ENCODE measurements around the gene CPLX3. TPM values are rescaled to one million over a fixed set of nuclear protein-coding genes. Genes with fewer than 3 reads are reported as not detected.
A peak's percentile ranks its signal among the peaks of the same experiment; 100 is the strongest.
"Not testable (repeated sequence)": the region's sequence is repeated elsewhere in the genome, so short reads cannot be mapped to it uniquely, and the experiment has no call there.

The CPLX3 gene
- total RNA-seq, 1 donor = not detected

- DNase-seq (ENCODE audit: low read depth) = no peak
- TF ChIP-seq, protein P1, sequence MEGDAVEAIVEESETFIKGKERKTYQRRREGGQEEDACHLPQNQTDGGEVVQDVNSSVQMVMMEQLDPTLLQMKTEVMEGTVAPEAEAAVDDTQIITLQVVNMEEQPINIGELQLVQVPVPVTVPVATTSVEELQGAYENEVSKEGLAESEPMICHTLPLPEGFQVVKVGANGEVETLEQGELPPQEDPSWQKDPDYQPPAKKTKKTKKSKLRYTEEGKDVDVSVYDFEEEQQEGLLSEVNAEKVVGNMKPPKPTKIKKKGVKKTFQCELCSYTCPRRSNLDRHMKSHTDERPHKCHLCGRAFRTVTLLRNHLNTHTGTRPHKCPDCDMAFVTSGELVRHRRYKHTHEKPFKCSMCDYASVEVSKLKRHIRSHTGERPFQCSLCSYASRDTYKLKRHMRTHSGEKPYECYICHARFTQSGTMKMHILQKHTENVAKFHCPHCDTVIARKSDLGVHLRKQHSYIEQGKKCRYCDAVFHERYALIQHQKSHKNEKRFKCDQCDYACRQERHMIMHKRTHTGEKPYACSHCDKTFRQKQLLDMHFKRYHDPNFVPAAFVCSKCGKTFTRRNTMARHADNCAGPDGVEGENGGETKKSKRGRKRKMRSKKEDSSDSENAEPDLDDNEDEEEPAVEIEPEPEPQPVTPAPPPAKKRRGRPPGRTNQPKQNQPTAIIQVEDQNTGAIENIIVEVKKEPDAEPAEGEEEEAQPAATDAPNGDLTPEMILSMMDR (IDR thresholded peaks at IDR 0.05; ENCODE audit: insufficient read depth, low read length) = no peak
- no peak overlapping the region for H3K4me3 ChIP-seq (ENCODE audit: low read depth, low read length)
These were observed 41.8 kb upstream of the CPLX3 start for GRCh38 chr15:74784426-74785193.

DNA sequence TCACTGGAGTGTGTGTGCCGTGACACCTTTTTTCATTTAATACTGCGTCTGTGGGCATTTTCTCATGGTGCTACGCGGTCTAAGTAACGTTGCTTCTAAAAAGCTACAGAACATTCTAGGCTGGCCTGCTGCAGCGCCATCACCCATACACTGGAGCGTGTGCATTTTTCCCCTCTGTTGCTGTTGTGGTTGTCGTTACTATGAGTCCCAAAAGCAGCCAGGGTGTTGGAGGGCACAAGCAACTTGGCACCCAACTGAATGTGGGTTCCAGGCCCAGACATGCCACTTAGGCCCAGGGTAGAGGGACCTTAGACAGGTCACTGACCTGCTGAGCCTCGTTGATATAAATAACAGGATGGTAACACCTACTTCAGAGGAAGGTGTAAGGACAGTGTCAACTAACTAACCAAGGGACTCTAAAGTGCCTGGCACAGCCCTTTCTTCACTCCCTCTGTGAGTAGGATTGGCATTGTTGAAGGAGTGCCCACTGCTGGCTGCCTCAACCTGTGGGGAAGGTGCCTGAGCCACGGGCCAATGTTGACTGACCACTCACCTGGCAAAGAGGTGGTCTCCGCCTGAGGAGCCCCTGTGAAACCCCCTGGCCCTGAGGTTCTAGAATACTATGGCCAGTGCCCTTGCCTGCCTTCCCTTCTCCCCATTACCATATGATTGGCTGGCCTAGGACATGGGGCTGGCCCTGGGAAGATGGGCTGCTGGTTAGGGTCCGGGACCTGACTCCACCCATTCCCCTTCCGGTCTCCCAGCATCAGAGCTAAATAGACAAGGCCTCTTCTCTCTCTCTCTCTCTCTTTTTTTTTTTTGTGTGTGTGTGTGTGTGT, 41.0 kb upstream of the CPLX3 start:
- DNase-seq (ENCODE audit: low read depth) = no peak
- TF ChIP-seq, protein P1 (IDR thresholded peaks at IDR 0.05; ENCODE audit: insufficient read depth, low read length) = no peak

GRCh38 chr15:74786081-74786480, 40.3 kb upstream of the CPLX3 start:
- H3K4me3 ChIP-seq (ENCODE audit: low read depth, low read length); DNase-seq (ENCODE audit: low read depth): not testable (repeated sequence)

More for the DNA sequence above, 41.0 kb upstream of the CPLX3 start:
- H3K4me3 ChIP-seq (ENCODE audit: low read depth, low read length) = no peak overlapping the region

DNA sequence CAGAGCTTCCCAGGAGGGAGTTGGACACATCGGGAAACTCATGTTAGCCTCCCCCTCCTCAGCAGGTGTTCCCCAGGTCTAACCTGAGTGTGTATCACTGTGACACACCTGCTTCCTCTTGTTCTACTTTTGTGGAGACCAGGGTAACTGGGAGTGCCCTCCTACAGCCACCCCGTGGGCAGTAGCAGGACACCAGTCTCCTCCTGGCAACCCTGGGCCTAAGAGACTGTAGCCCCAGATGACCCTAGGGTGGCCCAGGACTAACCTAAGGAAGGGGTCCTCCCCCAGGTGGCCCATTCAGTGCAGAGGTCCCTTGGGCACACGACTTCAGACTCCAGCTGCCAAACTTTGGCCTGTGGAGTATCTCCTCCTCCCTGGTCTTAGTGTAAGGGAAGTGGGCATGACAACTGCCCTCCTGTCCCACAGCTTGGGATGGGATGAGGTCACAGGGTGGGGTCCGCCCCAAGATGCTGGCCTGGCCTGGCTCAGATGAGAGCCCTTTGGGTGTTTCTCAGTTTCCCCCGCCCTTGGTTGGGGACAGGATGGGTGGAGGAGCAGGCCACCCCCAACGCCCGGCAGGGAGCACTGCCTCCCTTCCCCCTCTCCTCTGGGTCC, 39.8 kb upstream of the CPLX3 start:
- no peak for DNase-seq (ENCODE audit: low read depth)
- H3K4me3 ChIP-seq (ENCODE audit: low read depth, low read length) = no peak overlapping the region
- TF ChIP-seq, protein P1 (IDR thresholded peaks at IDR 0.05; ENCODE audit: insufficient read depth, low read length) = no peak

DNA sequence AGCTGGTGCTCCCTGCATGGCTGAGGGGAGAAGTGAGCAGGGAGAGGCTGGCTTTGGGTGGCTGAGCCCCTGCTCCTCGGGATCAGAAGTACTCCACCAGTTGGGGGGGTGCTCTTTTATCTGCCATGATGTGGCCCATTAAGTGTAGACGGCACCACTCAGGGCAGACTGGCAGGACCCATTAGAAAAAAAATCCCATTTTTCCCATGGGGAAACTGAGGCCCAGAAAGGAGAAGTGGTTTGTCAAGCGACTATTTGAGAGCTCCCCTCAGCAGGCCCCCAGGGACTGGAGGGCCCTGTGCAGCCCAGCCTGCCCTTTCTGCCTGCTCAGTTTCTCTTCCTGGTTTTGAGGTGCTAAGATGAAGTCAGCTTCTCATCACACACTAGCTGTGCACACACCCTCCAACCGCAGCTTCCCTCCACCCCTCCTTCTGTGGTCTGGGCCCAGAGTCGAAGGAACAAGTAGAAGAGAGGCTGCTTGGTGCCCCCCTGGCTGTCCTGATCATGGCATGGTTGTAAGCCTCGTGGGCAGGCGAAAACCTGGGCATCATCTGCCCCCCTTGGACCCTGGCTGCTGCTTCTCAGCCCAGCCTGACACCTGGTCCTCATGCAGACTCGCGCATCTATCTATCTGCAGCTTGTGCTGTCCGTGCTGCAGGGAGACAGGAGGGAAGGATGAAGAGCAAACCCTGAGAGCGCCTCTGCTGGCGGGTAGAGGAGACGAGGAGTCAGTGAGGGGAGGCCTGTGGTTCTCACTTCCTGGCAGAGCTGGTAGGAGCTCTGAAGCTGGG, 39.0 kb upstream of the CPLX3 start:
- H3K4me3 ChIP-seq (ENCODE audit: low read depth, low read length) = no peak overlapping the region
- TF ChIP-seq, protein P1 (IDR thresholded peaks at IDR 0.05; ENCODE audit: insufficient read depth, low read length) = peak; percentile 66
- peak; percentile 54 for DNase-seq (ENCODE audit: low read depth)

DNA sequence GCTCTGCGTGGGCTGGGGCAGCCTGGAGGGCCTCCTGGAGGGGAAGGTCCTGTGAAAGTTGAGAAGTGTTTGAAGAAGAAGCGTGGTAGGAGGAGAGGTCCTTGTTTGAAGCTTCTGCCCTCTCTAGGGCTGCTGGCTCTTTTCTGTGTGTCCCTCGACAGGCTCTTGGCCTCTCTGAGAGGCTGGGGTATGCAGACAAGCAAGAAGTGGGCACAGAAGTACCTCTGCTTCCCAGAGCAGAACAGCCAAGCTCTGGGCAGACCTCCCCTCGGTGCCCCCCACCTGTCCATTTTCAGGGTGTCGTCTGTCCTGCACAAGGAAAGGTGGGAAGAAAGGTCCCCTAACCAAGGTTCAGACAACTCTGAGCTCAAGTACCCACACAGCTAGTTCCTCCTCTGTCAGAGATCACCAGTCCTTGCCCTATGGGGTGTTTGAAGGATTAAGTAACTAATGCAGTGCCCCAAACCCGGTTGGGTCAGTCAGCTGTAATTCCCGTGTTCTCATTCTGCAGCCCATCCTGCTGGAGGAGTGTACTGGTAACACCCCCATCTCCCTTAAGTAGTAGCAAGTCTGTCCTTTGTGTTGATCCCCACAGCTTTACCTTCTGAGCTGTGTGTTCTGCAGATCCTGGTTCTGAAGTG, 38.3 kb upstream of the CPLX3 start:
- DNase-seq (ENCODE audit: low read depth) = no peak
- TF ChIP-seq, protein P1 (IDR thresholded peaks at IDR 0.05; ENCODE audit: insufficient read depth, low read length) = no peak
- H3K4me3 ChIP-seq (ENCODE audit: low read depth, low read length) = no peak overlapping the region
